ENCODE measurements around the gene MRPL36.

The MRPL36 gene

GRCh38 chr5:1782385-1783215 lies 17.0 kb downstream of the MRPL36 start:
- Histone ChIP-seq H3K9me3 (replicated peaks; ENCODE audit: low read length) (no peaks in the 10 kb centered on the region), H3K4me2 (ENCODE audit: low read length) (no peak overlapping the region), H3K36me3 (ENCODE audit: insufficient read depth, low read length) (no peaks in the 10 kb centered on the region), H3K4me1 (ENCODE audit: control insufficient read depth, insufficient read depth, low read length) (no peaks in the 10 kb centered on the region), H3K27me3 (ENCODE audit: control insufficient read depth, insufficient read depth, low read length) (no peaks in the 10 kb centered on the region), H3K4me3 (ENCODE audit: low read length) (no peak overlapping the region), H3K9ac (ENCODE audit: low read depth, low read length) (no peak overlapping the region)

- Histone ChIP-seq H3K27me3 (ENCODE audit: control insufficient read depth, insufficient read depth, low read length) (no peaks in the 10 kb centered on the region), H3K36me3 (ENCODE audit: insufficient read depth, low read length) (no peaks in the 10 kb centered on the region), H3K4me3 (ENCODE audit: low read length) (no peak overlapping the region), H3K9ac (ENCODE audit: low read depth, low read length) (no peak overlapping the region), H3K4me2 (ENCODE audit: low read length) (no peak overlapping the region), H3K9me3 (replicated peaks; ENCODE audit: low read length) (no peaks in the 10 kb centered on the region), H3K4me1 (ENCODE audit: control insufficient read depth, insufficient read depth, low read length) (no peaks in the 10 kb centered on the region)
These were observed 17.8 kb downstream of the MRPL36 start for GRCh38 chr5:1781726-1782384.

- Histone ChIP-seq H3K36me3 (ENCODE audit: insufficient read depth, low read length) (no peaks in the 10 kb centered on the region), H3K9me3 (replicated peaks; ENCODE audit: low read length) (no peaks in the 10 kb centered on the region), H3K4me3 (ENCODE audit: low read length) (no peak overlapping the region), H3K4me2 (ENCODE audit: low read length) (no peak overlapping the region), H3K4me1 (ENCODE audit: control insufficient read depth, insufficient read depth, low read length) (no peaks in the 10 kb centered on the region), H3K27me3 (ENCODE audit: control insufficient read depth, insufficient read depth, low read length) (no peaks in the 10 kb centered on the region), H3K9ac (ENCODE audit: low read depth, low read length) (no peak overlapping the region)
These were observed 18.5 kb downstream of the MRPL36 start for GRCh38 chr5:1781107-1781506.

- no peaks in the 10 kb centered on the region for H3K27me3 ChIP-seq (ENCODE audit: control insufficient read depth, insufficient read depth, low read length)
- no peaks in the 10 kb centered on the region for H3K36me3 ChIP-seq (ENCODE audit: insufficient read depth, low read length)
- no peaks in the 10 kb centered on the region for H3K4me1 ChIP-seq (ENCODE audit: control insufficient read depth, insufficient read depth, low read length)
- H3K4me3 ChIP-seq (ENCODE audit: low read length), result no peak overlapping the region
- no peak overlapping the region for H3K9ac ChIP-seq (ENCODE audit: low read depth, low read length)
- H3K4me2 ChIP-seq (ENCODE audit: low read length), result no peak overlapping the region
- no peaks in the 10 kb centered on the region for H3K9me3 ChIP-seq (replicated peaks; ENCODE audit: low read length)
These were observed 19.1 kb downstream of the MRPL36 start for GRCh38 chr5:1780614-1780930.

- H3K9ac ChIP-seq (ENCODE audit: low read depth, low read length), result no peak overlapping the region
- H3K4me2 ChIP-seq (ENCODE audit: low read length), result no peak overlapping the region
- H3K4me1 ChIP-seq (ENCODE audit: control insufficient read depth, insufficient read depth, low read length), result no peaks in the 10 kb centered on the region
- H3K4me3 ChIP-seq (ENCODE audit: low read length), result no peak overlapping the region
- H3K9me3 ChIP-seq (replicated peaks; ENCODE audit: low read length), result no peaks in the 10 kb centered on the region
- no peaks in the 10 kb centered on the region for H3K36me3 ChIP-seq (ENCODE audit: insufficient read depth, low read length)
- no peaks in the 10 kb centered on the region for H3K27me3 ChIP-seq (ENCODE audit: control insufficient read depth, insufficient read depth, low read length)
These were observed 19.6 kb downstream of the MRPL36 start for GRCh38 chr5:1779782-1780613.

- Histone ChIP-seq H3K9me3 (replicated peaks; ENCODE audit: low read length) (no peaks in the 10 kb centered on the region), H3K9ac (ENCODE audit: low read depth, low read length) (no peak overlapping the region), H3K4me3 (ENCODE audit: low read length) (no peak overlapping the region), H3K4me1 (ENCODE audit: control insufficient read depth, insufficient read depth, low read length) (no peaks in the 10 kb centered on the region), H3K27me3 (ENCODE audit: control insufficient read depth, insufficient read depth, low read length) (no peaks in the 10 kb centered on the region), H3K36me3 (ENCODE audit: insufficient read depth, low read length) (no peaks in the 10 kb centered on the region), H3K4me2 (ENCODE audit: low read length) (no peak overlapping the region)
These were observed 20.5 kb downstream of the MRPL36 start for GRCh38 chr5:1779021-1779680.

GRCh38 chr5:1778138-1779020 lies 21.3 kb downstream of the MRPL36 start:
- no peak overlapping the region for H3K4me3 ChIP-seq (ENCODE audit: low read length)
- H3K27me3 ChIP-seq (ENCODE audit: control insufficient read depth, insufficient read depth, low read length), result no peaks in the 10 kb centered on the region
- H3K36me3 ChIP-seq (ENCODE audit: insufficient read depth, low read length), result no peaks in the 10 kb centered on the region

GRCh38 chr5:1777281-1778137 lies 22.1 kb downstream of the MRPL36 start:
- H3K4me3 ChIP-seq (ENCODE audit: low read length), result no peak overlapping the region
- no peaks in the 10 kb centered on the region for H3K27me3 ChIP-seq (ENCODE audit: control insufficient read depth, insufficient read depth, low read length)
- H3K4me1 ChIP-seq (ENCODE audit: control insufficient read depth, insufficient read depth, low read length), result no peaks in the 10 kb centered on the region
- H3K9me3 ChIP-seq (replicated peaks; ENCODE audit: low read length), result no peaks in the 10 kb centered on the region
- H3K36me3 ChIP-seq (ENCODE audit: insufficient read depth, low read length), result no peaks in the 10 kb centered on the region
- no peak overlapping the region for H3K9ac ChIP-seq (ENCODE audit: low read depth, low read length)
- H3K4me2 ChIP-seq (ENCODE audit: low read length), result no peak overlapping the region

More at GRCh38 chr5:1778138-1779020, 21.3 kb downstream of the MRPL36 start:
- no peak overlapping the region for H3K4me2 ChIP-seq (ENCODE audit: low read length)
- no peaks in the 10 kb centered on the region for H3K4me1 ChIP-seq (ENCODE audit: control insufficient read depth, insufficient read depth, low read length)
- H3K9ac ChIP-seq (ENCODE audit: low read depth, low read length), result no peak overlapping the region
- no peaks in the 10 kb centered on the region for H3K9me3 ChIP-seq (replicated peaks; ENCODE audit: low read length)

GRCh38 chr5:1776831-1777230 lies 22.8 kb downstream of the MRPL36 start:
- no peaks in the 10 kb centered on the region for H3K36me3 ChIP-seq (ENCODE audit: insufficient read depth, low read length)
- no peak overlapping the region for H3K4me2 ChIP-seq (ENCODE audit: low read length)
- peaks cover 3% of the 10 kb centered on the region for H3K27me3 ChIP-seq (ENCODE audit: control insufficient read depth, insufficient read depth, low read length)
- H3K4me1 ChIP-seq (ENCODE audit: control insufficient read depth, insufficient read depth, low read length), result no peaks in the 10 kb centered on the region
- H3K4me3 ChIP-seq (ENCODE audit: low read length), result no peak overlapping the region
- no peaks in the 10 kb centered on the region for H3K9me3 ChIP-seq (replicated peaks; ENCODE audit: low read length)
- no peak overlapping the region for H3K9ac ChIP-seq (ENCODE audit: low read depth, low read length)

- no peaks in the 10 kb centered on the region for H3K4me1 ChIP-seq (ENCODE audit: control insufficient read depth, insufficient read depth, low read length)
- no peaks in the 10 kb centered on the region for H3K9me3 ChIP-seq (replicated peaks; ENCODE audit: low read length)
- H3K36me3 ChIP-seq (ENCODE audit: insufficient read depth, low read length), result no peaks in the 10 kb centered on the region
- no peak overlapping the region for H3K9ac ChIP-seq (ENCODE audit: low read depth, low read length)
- H3K27me3 ChIP-seq (ENCODE audit: control insufficient read depth, insufficient read depth, low read length), result peaks cover 18% of the 10 kb centered on the region
- H3K4me3 ChIP-seq (ENCODE audit: low read length), result no peak overlapping the region
- H3K4me2 ChIP-seq (ENCODE audit: low read length), result no peak overlapping the region
These were observed 27.0 kb downstream of the MRPL36 start for GRCh38 chr5:1772634-1773033.

Data from skeletal muscle satellite cell (primary cell).